ENCODE results near the gene VCL.
"Not testable (repeated sequence)": the region's sequence is repeated elsewhere in the genome, so short reads cannot be mapped to it uniquely, and the experiment has no call there.

The VCL gene

DNA sequence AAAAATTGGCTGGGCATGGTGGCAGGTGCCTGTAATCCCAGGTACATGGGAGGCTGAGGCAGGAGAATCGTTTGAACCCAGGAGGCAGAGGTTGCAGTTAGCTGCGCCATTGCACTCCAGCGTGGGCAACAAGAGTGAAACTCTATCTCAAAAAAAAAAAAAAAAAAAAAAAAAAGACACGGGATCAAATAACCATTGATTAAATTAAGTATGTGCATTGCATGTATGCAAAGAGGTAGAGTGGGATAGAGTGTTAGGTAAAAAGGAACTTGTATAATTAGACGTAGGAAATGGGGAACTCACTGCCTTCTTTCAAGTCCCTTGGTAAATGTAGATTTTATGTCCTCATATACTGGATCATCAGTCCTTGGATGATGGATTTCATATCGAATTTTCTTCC, 13.1 kb downstream of the VCL start:
- no peak for DNase-seq

GRCh38 chr10:74011770-74012169, 13.9 kb downstream of the VCL start:
- DNase-seq: no peak

GRCh38 chr10:74012480-74012879, 14.6 kb downstream of the VCL start:
- DNase-seq: no peak

- no peak for DNase-seq
Measured at GRCh38 chr10:74013004-74013403, 15.1 kb downstream of the VCL start.

- not testable (repeated sequence) for DNase-seq
Measured at GRCh38 chr10:74014574-74014973, 16.7 kb downstream of the VCL start.

GRCh38 chr10:74018241-74018640, 20.3 kb downstream of the VCL start:
- DNase-seq: no peak

- no peak for DNase-seq
Measured at GRCh38 chr10:74021248-74022055, 23.5 kb downstream of the VCL start.

- DNase-seq: no peak
Measured at GRCh38 chr10:74022926-74023629, 25.2 kb downstream of the VCL start.

GRCh38 chr10:74024600-74024999, 26.7 kb downstream of the VCL start:
- no peak for DNase-seq

GRCh38 chr10:74025380-74025978, 27.6 kb downstream of the VCL start:
- no peak for DNase-seq

DNA sequence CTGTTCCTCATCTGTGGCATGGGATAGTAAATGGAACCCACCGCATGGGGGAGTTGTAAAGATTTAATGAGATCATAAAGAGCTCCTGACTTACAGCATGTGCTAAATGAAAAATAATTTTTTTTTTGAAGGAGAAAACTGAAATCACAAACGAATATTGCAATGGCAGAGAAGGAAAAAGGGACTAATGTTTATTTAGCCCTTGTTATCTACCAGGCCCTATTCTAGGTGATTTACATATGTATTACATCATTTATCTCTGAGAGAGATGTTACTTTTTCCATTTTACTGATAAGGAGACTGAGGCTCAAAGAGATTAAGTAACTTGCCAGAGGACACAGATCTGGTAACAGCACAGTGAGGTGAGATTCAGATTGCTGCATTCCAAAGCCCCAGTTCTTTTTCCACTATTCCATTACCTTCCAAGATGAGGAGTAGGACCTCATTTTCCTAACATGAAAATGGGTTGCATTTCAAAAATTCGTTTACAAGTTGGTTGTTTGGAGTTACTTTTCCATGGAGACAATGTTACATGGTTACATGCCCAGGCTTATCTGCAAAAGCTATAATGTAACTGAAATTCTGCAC, 28.6 kb downstream of the VCL start:
- no peak for DNase-seq

DNA sequence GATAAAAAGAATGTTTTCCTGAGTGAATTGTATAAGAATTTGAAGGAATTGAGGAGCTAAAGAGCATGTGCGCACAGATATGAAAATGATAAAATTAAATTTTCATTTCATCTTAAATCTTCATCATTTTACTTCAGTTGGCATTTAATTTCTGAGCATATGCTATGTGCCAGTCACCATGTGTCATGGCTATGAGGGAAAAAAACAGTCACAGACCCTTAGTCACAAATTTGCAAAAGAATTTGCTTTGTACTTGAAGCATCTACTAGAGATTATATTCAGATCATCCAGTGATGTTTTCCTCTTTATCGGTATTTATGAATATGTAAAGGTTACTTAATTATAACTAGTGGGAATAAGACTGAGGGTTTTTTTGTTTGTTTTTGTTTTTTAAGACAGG, 29.8 kb downstream of the VCL start:
- no peak for DNase-seq

GRCh38 chr10:74029943-74030342, 32.0 kb downstream of the VCL start:
- no peak for DNase-seq

- DNase-seq: not testable (repeated sequence)
Measured at GRCh38 chr10:74032208-74032607, 34.3 kb downstream of the VCL start.

GRCh38 chr10:74032900-74033655, 35.2 kb downstream of the VCL start:
- DNase-seq: no peak

DNA sequence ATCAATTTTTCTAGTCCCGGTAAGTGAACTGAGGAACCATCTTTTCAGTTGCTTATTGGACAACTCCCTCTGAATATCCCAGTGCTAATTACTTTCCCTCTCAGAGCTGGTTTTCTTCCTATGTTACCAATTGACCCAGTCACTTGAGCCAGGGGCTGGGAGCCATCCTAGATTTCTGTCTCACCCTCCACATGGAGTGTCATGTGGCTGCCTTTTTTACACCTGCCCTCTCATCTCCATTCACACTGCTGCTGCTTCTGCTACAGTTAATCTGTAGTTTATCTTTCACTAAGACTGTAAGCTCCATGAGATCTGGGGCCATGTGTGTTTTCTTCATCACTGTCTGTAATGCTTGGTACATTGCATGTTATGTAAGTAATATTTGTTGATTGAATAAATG, 35.8 kb downstream of the VCL start:
- DNase-seq: no peak

DNA sequence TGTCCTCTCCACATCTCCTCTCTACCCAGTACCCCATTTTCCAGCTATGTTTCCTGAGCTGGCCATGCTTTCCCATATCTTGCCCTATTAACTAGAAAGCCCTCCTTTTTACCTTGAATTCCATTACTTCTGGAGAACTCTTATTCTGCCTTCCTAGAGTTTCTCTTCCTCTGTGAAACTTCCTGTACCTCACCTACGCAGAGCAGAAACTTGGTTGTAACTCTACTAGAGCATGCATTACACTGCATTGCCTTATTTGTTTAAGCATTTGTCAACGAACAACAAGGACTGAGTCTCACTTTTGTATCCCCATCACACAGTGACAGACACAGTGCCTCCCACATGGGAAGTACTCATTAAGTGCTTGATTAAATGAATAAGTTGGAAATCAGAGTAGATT, 36.4 kb downstream of the VCL start:
- DNase-seq: no peak

- no peak for DNase-seq
Measured at GRCh38 chr10:74035303-74035702, 37.4 kb downstream of the VCL start.

GRCh38 chr10:74036474-74036873, 38.6 kb downstream of the VCL start:
- no peak for DNase-seq

- no peak for DNase-seq
Measured at GRCh38 chr10:74039561-74040145, 41.7 kb downstream of the VCL start.

DNA sequence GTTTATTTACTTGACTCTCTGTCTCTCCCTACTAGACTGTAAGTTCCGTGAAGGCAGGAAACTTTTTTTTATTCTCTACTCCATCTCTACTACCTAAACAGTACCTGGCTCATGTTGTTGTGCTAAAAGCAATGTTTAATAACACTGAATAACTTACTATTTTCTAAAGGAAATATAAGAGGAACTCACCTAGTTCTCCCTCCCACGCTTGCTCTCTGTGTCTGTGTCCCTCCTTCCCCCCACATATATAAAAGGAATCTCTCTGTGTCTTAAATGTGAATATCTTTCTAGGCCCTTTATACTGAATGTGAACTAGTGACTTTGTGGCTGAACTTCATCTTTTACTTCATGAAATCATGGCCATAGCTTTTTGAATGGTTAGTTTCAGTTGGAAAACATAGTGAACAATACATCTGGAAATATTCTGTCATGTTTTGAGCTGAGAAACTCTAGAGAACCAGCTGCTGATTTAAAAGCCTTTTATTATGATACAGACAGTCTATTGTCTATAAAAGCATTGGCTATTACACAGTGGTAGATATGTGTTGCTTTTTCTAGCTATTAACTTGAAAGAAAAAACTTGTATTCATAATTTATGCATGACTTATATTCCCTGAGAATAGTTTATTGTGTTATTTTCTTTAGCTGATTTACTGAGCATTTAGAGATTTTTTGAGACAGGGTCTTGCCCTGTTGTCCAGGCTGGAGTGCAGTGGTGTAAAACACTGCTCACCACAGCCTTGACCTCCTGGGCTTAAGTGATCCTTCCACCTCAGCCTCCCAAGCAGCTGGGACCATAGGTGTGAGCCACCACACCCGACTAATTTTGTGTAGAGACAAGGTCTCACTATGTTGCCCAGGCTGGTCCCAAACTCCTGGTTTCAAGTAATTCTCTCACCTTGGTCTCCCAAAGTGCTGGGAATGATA, 42.5 kb downstream of the VCL start:
- DNase-seq: no peak
